T-cell (primary cell): ENCODE data around the gene VRTN. TPM values are rescaled to one million over a fixed set of nuclear protein-coding genes. Genes with fewer than 3 reads are reported as not detected.
"Not testable (repeated sequence)": the region's sequence is repeated elsewhere in the genome, so short reads cannot be mapped to it uniquely, and the experiment has no call there.

ENCODE experiments used
- ATAC-seq, 4 experiments: fragments of 200-7000 bp in 3 of 4; fragments of 150-1000 bp in 1 of 4; cut with Tn5 transposase; replicated peaks in 1 of 4; 1 replicate in 3 of 4; 2 replicates in 1 of 4; pipeline ENCODE4 v1.10.0; 2021; ENCODE audit warnings: moderate library complexity in 3 of 4, mild to moderate bottlenecking in 2 of 4, moderate number of reproducible peaks in 1 of 4
- CTCF ChIA-PET, 2 donors: fragments of 300-600 bp; sonication (Branson Sonifier 250); formaldehyde crosslinking; loops; one replicate each; lab custom pipeline; 2022; ENCODE audit warnings: antibody characterized with exemption in 2 of 2; lab: Charles Lee
- POLR2A ChIA-PET, 2 donors: fragments of 300-600 bp; sonication (Branson Sonifier 250); formaldehyde crosslinking; loops; one replicate each; lab custom pipeline; 2022; ENCODE audit warnings: antibody characterized with exemption in 2 of 2; lab: Charles Lee
- DNase-seq, 35 experiments: peaks; one replicate each; pipeline versions ENCODE4 v3.0.0 to v3.0.0-alpha.2; 2013 to 2023
- H3K27ac ChIP-seq: one replicate; pipeline ENCODE4 v1.5.1; 2013; ENCODE audit warnings: low read length
- H3K27me3 ChIP-seq, 2 experiments: replicated peaks in 1 of 2; 1 replicate in 1 of 2; 2 replicates in 1 of 2; pipeline versions ENCODE4 v1.6.1 to v1.7.0; 2013; ENCODE audit warnings: low read length in 1 of 2, mixed read lengths in 1 of 2; ENCODE audit not compliant: control insufficient read depth in 2 of 2, insufficient read depth in 2 of 2; ENCODE audit errors: extremely low read depth in 1 of 2
- H3K36me3 ChIP-seq, 2 donors: 1 replicate in 1 of 2; 2 replicates in 1 of 2; pipeline versions ENCODE4 v1.6.1 to v1.7.0; 2013; ENCODE audit warnings: low read length in 1 of 2; ENCODE audit not compliant: control insufficient read depth in 2 of 2, insufficient read depth in 1 of 2; ENCODE audit errors: extremely low read depth in 1 of 2
- H3K4me1 ChIP-seq, 2 experiments: 1 replicate in 1 of 2; 2 replicates in 1 of 2; pipeline versions ENCODE4 v1.6.1 to v1.7.0; 2013; ENCODE audit warnings: low read length in 2 of 2, mixed read lengths in 1 of 2; ENCODE audit not compliant: insufficient read depth in 2 of 2, control insufficient read depth in 1 of 2; ENCODE audit errors: extremely low read depth in 1 of 2
- H3K4me3 ChIP-seq, 2 donors: 1 replicate in 1 of 2; 2 replicates in 1 of 2; pipeline versions ENCODE4 v1.5.1 to v1.7.0; 2013; ENCODE audit warnings: mild to moderate bottlenecking in 2 of 2, low read length in 1 of 2, moderate library complexity in 1 of 2; ENCODE audit not compliant: control insufficient read depth in 1 of 2; ENCODE audit errors: extremely low read depth in 1 of 2
- H3K9me3 ChIP-seq: 2 replicates; pipeline ENCODE4 v1.7.0; 2013
- H3K27ac Mint-ChIP-seq, 2 donors: one replicate each; pipeline ENCODE4 v1.8.0; 2020 to 2021; ENCODE audit warnings: mild to moderate bottlenecking in 2 of 2, mixed read lengths in 2 of 2
- H3K27me3 Mint-ChIP-seq, 2 donors: one replicate each; pipeline ENCODE4 v1.8.0; 2021 to 2022; ENCODE audit warnings: mixed read lengths in 2 of 2
- H3K36me3 Mint-ChIP-seq: one replicate; pipeline ENCODE4 v1.8.0; 2021; ENCODE audit warnings: mixed read lengths
- H3K4me1 Mint-ChIP-seq, 3 donors: one replicate each; pipeline ENCODE4 v1.8.0; 2020 to 2022; ENCODE audit warnings: mixed read lengths in 3 of 3, mild to moderate bottlenecking in 1 of 3
- H3K4me3 Mint-ChIP-seq, 3 donors: one replicate each; pipeline ENCODE4 v1.8.0; 2020 to 2022; ENCODE audit warnings: mild to moderate bottlenecking in 3 of 3, mixed read lengths in 3 of 3, moderate library complexity in 3 of 3
- H3K9me3 Mint-ChIP-seq, 3 donors: one replicate each; pipeline ENCODE4 v1.8.0; 2020 to 2022; ENCODE audit warnings: mixed read lengths in 3 of 3
- WGBS: methylation state at CpG from one replicate; pipeline ENCODE4 v1.1.5; 2013; ENCODE audit warnings: missing lambda C conversion rate; ENCODE audit not compliant: insufficient coverage; 5-methylcytosine and 5-hydroxymethylcytosine counted together
- total RNA-seq, 35 experiments: library from RNA in 6 of 35; stranded (reverse) in 6 of 35; fragments of 120-200 nt in 1 of 35; gene quantifications; one replicate each; pipeline versions ENCODE4 v1.2.1 to v1.2.4 and lab custom pipeline; 2013 to 2026

VRTN gene
- total RNA-seq, 5 donors from 2014 or later (not counting 1 experiment from before 2014, with no cell fraction given) = 0.06 to 0.09 TPM; not detected in 3

- H3K4me3 Mint-ChIP-seq = no peak overlapping the region
- no peaks in the 10 kb centered on the region for H3K9me3 ChIP-seq
- no peak for ATAC-seq
- no peak overlapping the region for H3K27ac Mint-ChIP-seq
- H3K27me3 ChIP-seq = peaks cover 0 to 27% of the 10 kb centered on the region in 2 experiments
- no peak for DNase-seq
- H3K36me3 ChIP-seq = no peaks in the 10 kb centered on the region
- ChIA-PET CTCF (interaction anchor here in 1 of 2 donors (1.0 kb wide), 1 partner anchor 24 kb away, joined by 3 read pairs; no protein-coding TSS in a partner anchor), POLR2A (no interaction called here)
- no peaks in the 10 kb centered on the region for H3K4me1 Mint-ChIP-seq
- H3K4me3 ChIP-seq = no peak overlapping the region
- WGBS = 14% methylated on average over 2 of the region's 3 CpGs
- peaks cover 18 to 29% of the 10 kb centered on the region in 2 donors for H3K27me3 Mint-ChIP-seq
- H3K36me3 Mint-ChIP-seq = no peaks in the 10 kb centered on the region
- H3K27ac ChIP-seq = no peak overlapping the region
- H3K4me1 ChIP-seq = no peaks in the 10 kb centered on the region
- H3K9me3 Mint-ChIP-seq = no peaks in the 10 kb centered on the region
Observed at GRCh38 chr14:74325446-74325845, 22.8 kb upstream of the VRTN start.

GRCh38 chr14:74326369-74327152, 21.7 kb upstream of the VRTN start:
- DNase-seq = no peak
- Histone ChIP-seq H3K4me1 (no peaks in the 10 kb centered on the region), H3K36me3 (no peaks in the 10 kb centered on the region), H3K27ac (no peak overlapping the region), H3K4me3 (no peak overlapping the region), H3K9me3 (no peaks in the 10 kb centered on the region), H3K27me3 (peaks cover 0 to 20% of the 10 kb centered on the region in 2 experiments)
- H3K27ac Mint-ChIP-seq = no peak overlapping the region
- H3K4me1 Mint-ChIP-seq = no peaks in the 10 kb centered on the region
- ChIA-PET CTCF (interaction anchor here in 1 of 2 donors (0.5 to 0.7 kb wide), 2 partner anchors 18 to 364 kb away, joined by 3 to 5 read pairs; no protein-coding TSS in a partner anchor), POLR2A (no interaction called here)
- WGBS = 61% methylated on average over 5 of the region's 10 CpGs
- H3K36me3 Mint-ChIP-seq = no peaks in the 10 kb centered on the region
- no peak for ATAC-seq
- no peak overlapping the region for H3K4me3 Mint-ChIP-seq
- no peaks in the 10 kb centered on the region for H3K9me3 Mint-ChIP-seq
- H3K27me3 Mint-ChIP-seq = peaks cover 12 to 25% of the 10 kb centered on the region in 2 donors

- H3K27ac ChIP-seq, H3K9me3 ChIP-seq, DNase-seq, ATAC-seq, H3K4me3 Mint-ChIP-seq, H3K36me3 ChIP-seq, POLR2A ChIA-PET, H3K27ac Mint-ChIP-seq, H3K4me1 ChIP-seq, H3K4me3 ChIP-seq, H3K4me1 Mint-ChIP-seq, H3K36me3 Mint-ChIP-seq, H3K9me3 Mint-ChIP-seq, CTCF ChIA-PET: not testable (repeated sequence)
- H3K27me3 ChIP-seq = peaks cover 0 to 20% of the 10 kb centered on the region in 2 experiments
- WGBS = 75% methylated on average over 6 of the region's 9 CpGs
- peaks cover 8 to 12% of the 10 kb centered on the region in 2 donors for H3K27me3 Mint-ChIP-seq
Observed at GRCh38 chr14:74329950-74330552, 18.2 kb upstream of the VRTN start.

GRCh38 chr14:74333909-74334308, 14.4 kb upstream of the VRTN start:
- H3K4me3 Mint-ChIP-seq = no peak overlapping the region
- Histone ChIP-seq H3K9me3 (no peaks in the 10 kb centered on the region), H3K36me3 (no peaks in the 10 kb centered on the region), H3K4me3 (no peak overlapping the region), H3K4me1 (no peaks in the 10 kb centered on the region), H3K27me3 (peaks cover 4 to 6% of the 10 kb centered on the region in 2 experiments), H3K27ac (no peak overlapping the region)
- H3K27me3 Mint-ChIP-seq = peaks cover 5 to 7% of the 10 kb centered on the region in 2 donors
- no peaks in the 10 kb centered on the region for H3K9me3 Mint-ChIP-seq
- DNase-seq (no peak), ATAC-seq (no peak)
- ChIA-PET CTCF (no interaction called here), POLR2A (interaction anchor here in 1 of 2 donors (0.6 kb wide), 1 partner anchor 482 kb away, joined by 3 read pairs; the partner anchor contains the start of gene PTGR2)
- no peaks in the 10 kb centered on the region for H3K36me3 Mint-ChIP-seq
- no peaks in the 10 kb centered on the region for H3K4me1 Mint-ChIP-seq
- 17% methylated on average over 1 of the region's 4 CpGs for WGBS
- no peak overlapping the region for H3K27ac Mint-ChIP-seq

GRCh38 chr14:74346341-74346740, 1.9 kb upstream of the VRTN start:
- CTCF ChIA-PET = no interaction called here
- Mint-ChIP-seq H3K27me3 (peaks cover 9 to 10% of the 10 kb centered on the region in 2 donors), H3K36me3 (no peaks in the 10 kb centered on the region), H3K4me3 (no peak overlapping the region), H3K4me1 (no peaks in the 10 kb centered on the region), H3K27ac (no peak overlapping the region), H3K9me3 (no peaks in the 10 kb centered on the region)
- Histone ChIP-seq H3K4me3 (no peak overlapping the region), H3K27me3 (peaks cover 2 to 15% of the 10 kb centered on the region in 2 experiments), H3K4me1 (no peaks in the 10 kb centered on the region), H3K9me3 (no peaks in the 10 kb centered on the region), H3K27ac (no peak overlapping the region), H3K36me3 (no peaks in the 10 kb centered on the region)
- no CpG with 5 or more reads among the region's 2 CpGs for WGBS
- no peak for DNase-seq
- no peak for ATAC-seq
- POLR2A ChIA-PET = no interaction called here

GRCh38 chr14:74347097-74347794, 1.0 kb upstream of the VRTN start:
- 70% methylated on average over 4 of the region's 7 CpGs for WGBS
- no peaks in the 10 kb centered on the region for H3K36me3 Mint-ChIP-seq
- H3K9me3 Mint-ChIP-seq = no peaks in the 10 kb centered on the region
- no peaks in the 10 kb centered on the region for H3K9me3 ChIP-seq
- H3K36me3 ChIP-seq = no peaks in the 10 kb centered on the region
- ChIA-PET CTCF (interaction anchor here in 1 of 2 donors (1.1 kb wide), 1 partner anchor 27 kb away, joined by 5 read pairs; no protein-coding TSS in a partner anchor), POLR2A (no interaction called here)
- DNase-seq = no peak
- no peak overlapping the region for H3K27ac ChIP-seq
- H3K27me3 ChIP-seq = peaks cover 2 to 20% of the 10 kb centered on the region in 2 experiments
- H3K4me1 Mint-ChIP-seq = no peaks in the 10 kb centered on the region
- ATAC-seq = no peak
- no peak overlapping the region for H3K4me3 ChIP-seq
- no peak overlapping the region for H3K4me3 Mint-ChIP-seq
- no peaks in the 10 kb centered on the region for H3K4me1 ChIP-seq
- no peak overlapping the region for H3K27ac Mint-ChIP-seq
- peaks cover 8 to 9% of the 10 kb centered on the region in 2 donors for H3K27me3 Mint-ChIP-seq
